AG04450 (cell line): ENCODE measurements around the gene FCN1. TPM values are rescaled to one million over a fixed set of nuclear protein-coding genes. Genes with fewer than 3 reads are reported as not detected.

Experiments
- CTCF ChIA-PET: fragments of 300-600, 350-600 bp; formaldehyde crosslinking; extraction: SDS; loops from one replicate; lab custom pipeline; 2022; ENCODE audit warnings: antibody characterized with exemption, inconsistent platforms; lab: Charles Lee
- POLR2A ChIA-PET: fragments of 350-600 bp; formaldehyde crosslinking; extraction: SDS; loops from one replicate; lab custom pipeline; 2021; ENCODE audit warnings: antibody characterized with exemption, inconsistent platforms; lab: Yijun Ruan, JAX
- DNase-seq: peaks from one replicate; pipeline ENCODE4 v3.0.0-alpha.2; 2011; ENCODE audit warnings: low read depth, low spot score
- H3K27ac ChIP-seq: one replicate; pipeline ENCODE4 v1.5.1; 2012; ENCODE audit warnings: low read depth, low read length, control low read depth
- H3K27me3 ChIP-seq: one replicate; pipeline ENCODE4 v1.6.0; 2012; ENCODE audit warnings: low read length; ENCODE audit not compliant: control insufficient read depth, insufficient read depth
- H3K4me3 ChIP-seq: 2 replicates; pipeline ENCODE4 v1.5.1; 2011; ENCODE audit warnings: mild to moderate bottlenecking, low read depth, low read length, control low read depth
- H3K9me3 ChIP-seq: 2 replicates; pipeline ENCODE4 v1.5.1; 2012; ENCODE audit warnings: low read length; ENCODE audit not compliant: control insufficient read depth, insufficient read depth
- CTCF ChIP-seq: IDR thresholded peaks from 2 replicates; pipeline ENCODE4 v1.5.1; 2011; ENCODE audit warnings: low read depth, low read length, control low read depth, inconsistent platforms
- polyA plus RNA-seq: library from polyadenylated mRNA; depleted of rRNA; stranded (reverse); fragments of >200 nt; gene quantifications from 2 replicates; pipeline ENCODE4 v1.2.3, GENCODE V29; 2011

FCN1 gene
- polyA plus RNA-seq, 1 experiment: not detected

GRCh38 chr9:134894136-134894860 lies 23.4 kb downstream of the FCN1 start:
- H3K27me3 ChIP-seq: peaks cover 15% of the 10 kb centered on the region
- ChIA-PET CTCF (no interaction called here), POLR2A (no interaction called here)
- H3K27ac ChIP-seq: no peak overlapping the region
- no peak for DNase-seq
- no peak for TF ChIP-seq CTCF
- no peak overlapping the region for H3K4me3 ChIP-seq
- peaks cover 12% of the 10 kb centered on the region for H3K9me3 ChIP-seq

- DNase-seq: no peak
- TF ChIP-seq CTCF: no peak
- Histone ChIP-seq H3K9me3 (peaks cover 12% of the 10 kb centered on the region), H3K4me3 (no peak overlapping the region), H3K27me3 (peaks cover 15% of the 10 kb centered on the region), H3K27ac (no peak overlapping the region)
- POLR2A ChIA-PET: no interaction called here
- CTCF ChIA-PET: no interaction called here
Observed at GRCh38 chr9:134892820-134893420, 24.8 kb downstream of the FCN1 start.

- Histone ChIP-seq H3K4me3 (no peak overlapping the region), H3K27me3 (peaks cover 19% of the 10 kb centered on the region), H3K27ac (no peak overlapping the region), H3K9me3 (peaks cover 12% of the 10 kb centered on the region)
- POLR2A ChIA-PET: no interaction called here
- TF ChIP-seq CTCF: no peak
- no peak for DNase-seq
- CTCF ChIA-PET: no interaction called here
Observed at GRCh38 chr9:134892221-134892620, 25.5 kb downstream of the FCN1 start.

GRCh38 chr9:134891713-134892112 lies 26.0 kb downstream of the FCN1 start:
- POLR2A ChIA-PET: no interaction called here
- H3K27me3 ChIP-seq: peaks cover 21% of the 10 kb centered on the region

More at GRCh38 chr9:134891713-134892112, 26.0 kb downstream of the FCN1 start:
- DNase-seq: no peak
- TF ChIP-seq CTCF: no peak
- Histone ChIP-seq H3K27ac (no peak overlapping the region), H3K9me3 (peaks cover 12% of the 10 kb centered on the region), H3K4me3 (no peak overlapping the region)
- CTCF ChIA-PET: no interaction called here
